NCI-H82 treated with DMSO at 0.1 percent for 48 hours (cell line): ENCODE data around the gene UBTF.

ENCODE experiments used
- DNase-seq: peaks from one replicate; lab custom pipeline; 2025; ENCODE audit not compliant: unreplicated experiment; lab: John Stamatoyannopoulos, UW

Gene UBTF, protein sequence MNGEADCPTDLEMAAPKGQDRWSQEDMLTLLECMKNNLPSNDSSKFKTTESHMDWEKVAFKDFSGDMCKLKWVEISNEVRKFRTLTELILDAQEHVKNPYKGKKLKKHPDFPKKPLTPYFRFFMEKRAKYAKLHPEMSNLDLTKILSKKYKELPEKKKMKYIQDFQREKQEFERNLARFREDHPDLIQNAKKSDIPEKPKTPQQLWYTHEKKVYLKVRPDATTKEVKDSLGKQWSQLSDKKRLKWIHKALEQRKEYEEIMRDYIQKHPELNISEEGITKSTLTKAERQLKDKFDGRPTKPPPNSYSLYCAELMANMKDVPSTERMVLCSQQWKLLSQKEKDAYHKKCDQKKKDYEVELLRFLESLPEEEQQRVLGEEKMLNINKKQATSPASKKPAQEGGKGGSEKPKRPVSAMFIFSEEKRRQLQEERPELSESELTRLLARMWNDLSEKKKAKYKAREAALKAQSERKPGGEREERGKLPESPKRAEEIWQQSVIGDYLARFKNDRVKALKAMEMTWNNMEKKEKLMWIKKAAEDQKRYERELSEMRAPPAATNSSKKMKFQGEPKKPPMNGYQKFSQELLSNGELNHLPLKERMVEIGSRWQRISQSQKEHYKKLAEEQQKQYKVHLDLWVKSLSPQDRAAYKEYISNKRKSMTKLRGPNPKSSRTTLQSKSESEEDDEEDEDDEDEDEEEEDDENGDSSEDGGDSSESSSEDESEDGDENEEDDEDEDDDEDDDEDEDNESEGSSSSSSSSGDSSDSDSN

DNA sequence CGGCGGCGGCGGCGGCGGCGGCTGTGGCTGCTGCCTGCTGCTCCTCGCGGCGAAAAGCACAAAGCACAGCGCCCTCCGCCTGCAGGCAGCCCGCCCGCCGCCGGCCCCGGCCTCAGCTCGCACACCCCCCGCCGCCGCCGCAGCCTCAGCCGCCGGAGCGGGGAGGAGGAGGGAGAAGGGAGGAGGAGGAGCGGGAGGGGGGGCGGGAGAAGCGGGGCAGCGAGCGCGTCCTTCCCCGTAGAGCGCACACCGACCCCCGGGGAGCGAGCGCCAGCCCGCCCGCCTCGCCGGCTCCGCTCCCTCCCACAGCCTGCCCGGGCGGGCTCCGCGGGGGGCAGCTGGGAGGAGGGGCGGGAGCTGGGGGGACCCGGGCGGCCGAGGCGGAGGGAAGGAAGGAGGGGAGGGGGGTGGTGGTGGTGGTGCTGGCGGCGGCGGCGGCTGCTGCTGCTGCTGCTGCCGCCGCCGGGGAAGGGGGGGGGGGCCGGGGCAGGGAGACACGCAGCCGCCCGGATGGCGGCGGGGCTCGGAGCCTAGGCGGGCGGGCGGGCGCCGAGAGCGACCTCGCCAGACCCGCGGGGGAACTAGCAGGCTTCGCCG is at the start of gene UBTF:
UBTF (minus strand) TSS at position 60 of the 597 bp plus-strand sequence. CDS start 1,446 bp downstream, outside the sequence.
- DNase-seq: peak; percentile 48

DNA sequence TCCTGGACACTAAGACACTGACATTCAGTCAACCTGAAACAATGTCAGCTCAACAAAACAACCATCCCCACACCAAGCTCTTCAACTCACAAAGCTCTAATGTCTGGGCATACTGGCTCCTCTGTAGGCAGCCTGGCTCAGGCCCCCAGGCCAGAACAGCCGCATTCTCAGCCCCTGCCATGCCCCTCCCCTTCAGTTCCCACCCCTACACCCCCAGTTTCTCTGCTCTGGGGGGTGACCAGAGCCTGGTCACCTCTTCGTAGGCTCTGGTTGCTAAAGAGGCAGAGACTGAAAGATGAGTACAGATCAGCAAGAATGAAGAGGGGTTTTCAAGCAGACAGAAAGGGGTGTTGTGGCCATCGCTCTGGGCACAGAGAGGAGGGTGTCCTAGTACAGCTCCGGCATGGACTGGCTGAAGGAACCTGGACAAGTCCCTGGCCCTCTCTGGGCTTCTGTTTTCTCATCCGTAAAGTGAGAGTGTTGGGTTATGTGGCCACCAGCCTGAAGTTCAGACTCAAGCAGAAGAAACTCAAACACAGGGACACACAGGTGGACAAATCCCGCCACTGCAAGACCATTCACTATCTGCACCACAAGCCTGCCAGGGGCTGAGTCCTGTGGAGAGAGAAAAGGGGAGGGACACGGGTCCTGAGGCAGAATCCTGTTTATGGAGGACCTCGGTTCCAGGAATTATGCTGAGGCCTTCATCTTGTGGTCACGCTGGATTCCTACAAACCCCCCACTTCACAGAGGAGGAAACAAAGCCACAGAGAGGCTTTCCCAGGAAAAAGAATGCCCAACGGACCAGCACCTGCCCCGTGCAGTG is 49.4 kb upstream of the UBTF start:
- no peak for DNase-seq

DNA sequence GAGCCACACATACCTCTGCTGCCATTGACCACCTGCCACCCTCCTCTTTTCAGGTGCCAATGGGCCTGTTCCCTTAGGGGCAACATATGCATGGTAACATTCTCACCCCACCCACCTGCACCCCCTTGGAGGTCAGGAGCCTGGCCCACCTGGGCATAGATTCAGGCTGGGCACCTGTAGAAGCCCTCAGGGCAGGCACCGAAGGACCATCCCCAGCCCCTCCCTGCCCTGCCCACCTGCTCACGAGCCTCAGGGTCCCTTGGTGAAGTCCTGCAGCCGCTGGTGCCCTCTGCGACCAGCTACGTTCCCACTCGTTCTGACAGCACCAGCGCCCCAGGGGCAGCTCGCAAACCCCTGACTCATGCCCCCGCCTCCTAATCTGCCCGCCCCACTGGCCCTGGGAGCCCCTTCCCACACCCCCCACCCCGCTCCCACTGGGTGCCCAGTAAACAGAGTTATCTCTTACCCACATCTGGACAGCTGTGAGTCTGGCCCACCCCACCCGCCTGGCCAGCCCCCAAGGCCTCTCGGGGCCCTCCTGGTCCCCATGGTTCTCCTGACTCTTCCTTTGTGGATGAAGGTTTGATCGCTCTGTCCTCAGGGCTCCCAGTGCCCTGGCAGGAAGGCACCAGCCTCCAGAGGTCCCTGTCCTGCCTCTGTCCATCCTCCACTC is 48.5 kb upstream of the UBTF start, which contains the start of gene SLC4A1:
SLC4A1 (minus strand) TSS at position 318 of the 673 bp plus-strand sequence. CDS start 5,269 bp downstream, outside the sequence.
- DNase-seq: no peak

DNA sequence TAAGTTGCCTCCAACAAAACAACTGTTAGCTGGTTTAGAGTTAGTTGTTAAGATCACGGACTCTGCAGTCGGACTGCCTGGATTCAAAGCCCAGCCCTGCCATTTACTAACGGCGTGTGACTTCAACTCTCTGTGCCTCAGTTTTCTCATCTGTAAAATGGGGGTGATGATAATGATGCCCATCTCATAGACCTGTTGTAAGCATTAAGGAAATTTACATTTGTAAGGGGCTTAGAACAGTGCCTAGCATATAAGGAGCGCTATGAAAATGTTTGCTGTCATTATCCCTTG is 47.6 kb upstream of the UBTF start:
- no peak for DNase-seq

DNA sequence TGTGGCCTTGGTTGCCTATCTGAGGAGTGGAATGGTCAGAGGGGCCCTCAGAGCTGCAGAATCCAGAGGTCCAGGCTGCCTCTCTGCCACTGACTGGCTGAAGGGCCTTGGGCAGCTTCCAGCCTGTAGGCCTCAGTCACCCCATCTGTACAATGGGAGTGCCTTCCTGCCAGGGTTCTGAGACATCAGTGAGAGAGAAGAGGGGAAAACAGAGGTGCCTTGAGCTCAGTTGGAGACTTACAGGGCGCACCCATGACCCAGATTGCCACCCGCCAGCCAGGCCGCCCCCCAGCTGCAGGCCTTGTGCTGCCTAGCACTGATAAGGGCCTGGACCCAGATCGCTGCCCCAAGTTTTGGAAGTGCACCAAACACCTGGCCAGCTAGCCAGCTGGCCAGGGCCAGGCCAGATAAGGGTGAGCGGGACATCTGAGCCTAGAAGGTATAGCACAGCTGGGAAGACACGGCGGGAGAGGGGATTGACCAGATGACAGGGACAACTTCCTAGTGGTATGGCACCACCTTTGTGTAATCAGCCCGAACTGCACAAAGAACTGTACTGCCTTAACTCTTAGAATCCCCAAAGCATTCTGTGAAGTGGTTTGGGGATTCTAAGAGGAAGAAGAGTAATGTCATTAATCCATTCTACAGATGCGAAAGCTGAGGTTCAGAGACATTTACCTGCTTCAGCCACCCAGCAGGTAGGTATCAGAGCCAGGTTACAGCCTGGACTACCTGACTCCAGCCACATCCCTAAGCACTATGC is 47.1 kb upstream of the UBTF start:
- DNase-seq: no peak

DNA sequence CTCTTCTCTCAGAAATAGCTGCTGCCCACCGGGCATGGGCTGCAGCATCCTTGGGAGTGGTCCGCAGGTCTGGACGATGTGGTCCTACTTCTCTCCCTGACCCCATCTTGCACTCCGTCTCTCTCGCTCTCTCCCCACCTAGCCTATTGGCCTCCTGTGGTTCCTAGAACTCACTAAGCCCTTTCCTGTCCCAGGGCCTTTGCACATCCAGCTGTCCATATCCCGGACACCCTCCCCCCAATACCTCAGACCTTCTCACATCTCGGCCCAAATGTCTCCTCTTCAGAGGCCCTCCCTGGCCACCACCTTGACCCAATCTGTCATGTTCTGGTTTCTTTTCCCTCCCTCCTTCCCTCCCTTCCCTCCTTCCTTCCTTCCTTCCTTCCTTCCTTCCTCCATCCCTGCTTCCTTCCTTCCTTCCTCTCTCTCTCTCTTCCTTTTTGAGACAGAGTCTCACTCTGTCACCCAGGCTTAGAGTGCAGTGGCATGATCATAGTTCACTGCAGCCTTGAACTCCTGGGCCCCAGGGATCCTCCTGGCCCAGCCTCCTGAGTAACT is 43.9 kb upstream of the UBTF start:
- no peak for DNase-seq

DNA sequence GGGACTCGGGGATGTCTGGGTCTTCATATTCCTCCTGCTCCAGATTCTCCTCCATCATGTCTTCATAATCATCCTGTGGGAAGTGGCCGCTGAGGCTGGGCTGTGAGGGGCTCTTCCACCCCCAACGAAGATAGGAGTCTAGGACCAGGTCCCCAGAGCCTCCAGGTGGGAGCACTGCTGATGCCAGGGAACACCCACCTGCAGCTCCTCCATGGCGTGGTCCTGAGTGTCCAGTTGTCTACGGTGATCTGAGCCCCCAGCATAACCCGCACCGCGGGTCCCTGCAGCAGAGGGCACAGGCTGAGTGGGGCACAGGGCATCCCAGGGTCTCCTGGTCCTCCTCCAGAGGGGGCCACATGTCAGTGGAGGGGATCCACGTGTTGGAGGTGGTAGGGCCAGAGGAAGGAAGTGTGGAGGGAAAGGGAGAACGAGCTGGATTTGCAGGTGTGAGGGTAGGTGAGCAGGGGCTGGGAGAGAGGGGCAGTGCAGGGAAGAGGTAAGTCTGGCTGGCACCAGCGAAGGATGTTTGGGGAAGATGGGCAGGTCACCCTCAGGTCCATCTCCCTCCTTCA is 43.3 kb upstream of the UBTF start:
- DNase-seq: no peak

DNA sequence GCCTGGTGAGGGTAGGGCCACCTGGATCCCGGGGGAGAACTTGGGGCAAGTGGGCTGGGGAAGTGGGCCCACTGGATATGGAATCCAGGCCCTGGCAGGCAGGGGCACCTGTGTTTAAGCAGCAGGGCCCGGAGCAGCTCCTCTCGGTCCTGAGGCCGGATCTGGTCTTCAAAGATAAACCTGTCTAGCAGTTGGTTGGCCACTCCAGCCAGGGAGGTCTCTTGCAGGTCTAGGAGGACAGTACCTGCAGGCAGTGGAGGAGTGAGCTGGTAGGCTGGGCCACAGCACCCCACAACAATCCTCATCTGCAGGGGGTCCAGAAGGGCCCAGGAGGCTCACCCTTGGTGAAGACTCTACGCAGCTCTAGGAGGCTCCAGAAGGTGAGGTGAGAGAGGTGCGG is 40.8 kb upstream of the UBTF start:
- DNase-seq: no peak

DNA sequence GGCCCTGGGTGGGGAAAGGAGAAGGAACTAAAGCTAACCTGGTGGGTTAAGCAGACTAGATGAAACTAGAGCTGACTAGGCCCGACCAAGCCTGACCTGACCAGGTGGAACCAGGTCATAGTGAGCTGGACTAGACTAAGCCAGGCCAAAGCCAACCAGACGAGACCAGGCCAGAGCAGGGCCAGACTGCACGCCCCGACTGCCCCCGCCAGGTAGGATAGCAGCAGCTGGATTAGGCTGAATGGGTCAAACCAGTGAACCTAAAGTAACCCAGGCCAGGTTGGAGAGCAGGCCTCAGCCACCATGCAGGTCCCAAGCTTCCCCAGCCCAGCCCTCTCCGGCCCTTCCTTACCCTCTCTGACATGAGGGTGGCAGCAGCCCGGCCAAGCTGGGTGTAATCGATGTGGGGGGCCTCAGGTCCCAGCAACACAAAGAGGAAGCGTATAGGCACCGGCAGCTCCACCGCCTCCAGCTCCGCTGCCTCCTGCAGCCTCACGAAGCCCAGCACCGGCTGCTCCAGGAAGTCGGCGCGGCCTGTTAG is 39.4 kb upstream of the UBTF start:
- DNase-seq: no peak

DNA sequence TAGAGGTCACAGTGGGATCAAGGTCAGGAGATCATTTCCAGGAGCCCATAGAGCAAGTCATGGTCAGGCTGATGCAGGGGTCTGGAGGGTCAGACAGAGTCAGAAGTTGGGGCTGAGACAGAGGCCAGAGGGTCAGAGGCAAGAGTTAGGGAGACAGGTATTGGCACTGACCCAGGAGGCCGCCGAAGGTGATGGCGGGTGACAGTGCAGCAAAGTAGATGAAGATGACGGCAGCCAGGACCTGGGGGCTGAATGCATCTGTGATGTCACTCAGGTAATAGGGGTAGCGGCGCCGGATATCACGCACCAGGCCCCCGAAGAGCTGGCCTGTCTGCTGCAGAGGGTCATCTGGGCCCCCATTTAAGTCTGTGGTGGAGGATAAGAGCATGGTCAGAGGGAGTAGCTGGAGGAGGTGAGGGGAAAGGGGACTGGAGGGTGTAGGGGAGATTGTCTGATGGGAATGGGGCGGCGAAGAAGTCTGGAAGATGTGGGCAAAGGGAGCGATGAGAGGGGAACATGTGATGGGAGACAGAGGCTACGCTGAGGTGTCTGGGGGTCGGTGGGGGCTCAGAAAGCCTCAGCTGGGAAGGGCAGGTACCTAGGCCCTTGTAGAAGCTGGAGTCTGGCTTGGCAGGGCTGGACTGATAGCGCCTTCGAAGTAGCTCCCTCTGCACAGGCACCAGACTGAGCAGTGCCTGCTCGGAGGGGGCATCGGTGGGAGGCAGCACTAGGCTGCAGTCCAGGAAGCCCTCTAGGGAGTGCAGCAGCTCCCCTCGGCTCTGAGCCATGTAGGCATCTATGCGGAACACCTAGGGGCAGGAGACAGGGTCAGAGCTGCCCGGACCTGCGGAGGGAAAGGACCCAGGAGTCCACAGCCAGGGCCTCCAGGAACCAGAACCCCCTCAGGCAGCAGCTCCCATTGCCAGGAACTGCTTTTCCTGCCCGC is 38.6 kb upstream of the UBTF start:
- DNase-seq: no peak

DNA sequence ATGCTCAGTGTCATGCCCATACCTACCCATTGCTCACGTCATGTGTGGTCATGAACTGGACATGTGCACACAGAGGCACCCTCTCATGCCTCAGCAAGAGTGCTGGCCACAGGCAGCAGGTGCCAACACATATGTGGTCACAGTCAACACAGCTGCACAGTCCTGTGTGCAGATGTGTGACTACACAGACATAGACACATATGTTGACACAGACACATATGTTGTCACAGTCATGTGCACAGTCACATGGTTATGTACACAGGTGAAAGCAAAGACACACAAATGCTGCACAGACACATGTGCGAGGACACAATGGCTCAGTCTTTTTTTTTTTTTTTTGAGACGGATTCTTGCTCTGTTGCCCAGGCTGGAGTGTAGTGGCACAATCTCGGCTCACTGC is 37.2 kb upstream of the UBTF start:
- no peak for DNase-seq

DNA sequence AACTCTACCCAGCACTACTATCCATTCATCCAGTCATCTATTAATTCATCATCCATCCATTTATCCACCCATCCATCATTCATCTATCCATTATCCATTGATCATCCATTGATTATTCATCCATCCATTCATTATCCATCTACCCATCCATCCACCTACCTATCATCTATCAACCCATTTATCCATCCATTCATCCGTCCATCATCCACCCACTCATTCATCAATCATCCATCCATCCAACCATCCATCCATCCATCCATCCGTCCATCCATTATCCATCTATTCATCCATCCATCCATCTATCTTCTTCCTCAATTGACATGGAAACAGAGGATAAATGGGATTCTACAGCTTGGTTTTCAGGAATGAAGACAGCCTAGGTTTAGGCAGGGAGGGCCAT is 36.4 kb upstream of the UBTF start:
- DNase-seq: no peak

DNA sequence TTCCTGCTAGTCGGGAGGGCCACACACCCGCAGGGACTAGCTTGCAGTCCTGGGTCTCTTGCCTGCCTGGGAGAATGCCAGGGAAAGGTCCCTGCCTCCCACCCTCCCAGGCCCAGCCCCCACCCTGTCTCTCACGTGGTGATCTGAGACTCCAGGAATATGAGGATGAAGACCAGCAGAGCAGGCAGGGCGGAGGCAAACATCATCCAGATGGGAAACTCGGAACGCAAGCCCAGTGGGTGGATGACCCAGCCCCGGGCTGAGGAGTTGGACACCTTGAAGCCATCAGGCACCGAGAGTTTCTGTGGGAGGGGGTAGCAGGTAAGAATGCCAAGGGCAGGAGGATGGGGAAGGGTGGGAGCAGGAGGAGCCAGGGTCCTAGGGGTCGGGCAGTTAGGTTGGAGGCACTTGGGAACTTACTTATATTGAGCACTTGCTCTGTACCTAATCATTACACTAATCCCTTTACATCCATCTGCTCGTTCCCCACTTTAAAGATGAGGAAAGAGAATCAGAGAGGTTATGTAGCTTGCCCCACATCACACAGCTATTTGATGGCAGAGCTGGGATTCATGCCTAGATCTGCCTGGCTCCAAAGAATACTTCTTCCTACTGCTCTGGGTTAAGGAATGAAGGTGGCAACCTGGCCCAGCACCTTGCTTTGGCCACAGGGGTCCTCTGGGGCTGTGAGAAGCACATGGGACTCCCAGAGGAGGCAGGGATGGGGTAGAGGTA is 35.1 kb upstream of the UBTF start:
- DNase-seq: no peak

DNA sequence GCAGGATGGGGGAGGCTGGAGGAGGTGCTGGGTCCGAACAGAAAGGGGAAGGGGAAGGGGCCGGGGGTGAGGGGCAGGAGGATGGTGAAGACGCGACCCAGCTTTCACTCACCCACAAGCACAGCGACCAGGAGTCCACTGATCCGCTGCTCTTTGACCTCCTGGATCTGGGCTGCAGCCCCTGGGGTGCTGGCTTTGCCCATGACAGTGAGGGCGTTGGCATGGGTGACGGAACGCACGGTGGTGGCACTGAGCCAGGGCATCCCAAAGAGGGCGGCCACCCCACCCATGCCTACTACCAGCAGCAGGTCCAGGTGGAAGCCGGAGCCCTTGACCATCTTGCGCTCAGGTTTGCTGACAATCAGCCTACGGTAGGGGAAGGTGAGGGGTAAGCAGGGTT is 33.5 kb upstream of the UBTF start:
- DNase-seq: no peak

DNA sequence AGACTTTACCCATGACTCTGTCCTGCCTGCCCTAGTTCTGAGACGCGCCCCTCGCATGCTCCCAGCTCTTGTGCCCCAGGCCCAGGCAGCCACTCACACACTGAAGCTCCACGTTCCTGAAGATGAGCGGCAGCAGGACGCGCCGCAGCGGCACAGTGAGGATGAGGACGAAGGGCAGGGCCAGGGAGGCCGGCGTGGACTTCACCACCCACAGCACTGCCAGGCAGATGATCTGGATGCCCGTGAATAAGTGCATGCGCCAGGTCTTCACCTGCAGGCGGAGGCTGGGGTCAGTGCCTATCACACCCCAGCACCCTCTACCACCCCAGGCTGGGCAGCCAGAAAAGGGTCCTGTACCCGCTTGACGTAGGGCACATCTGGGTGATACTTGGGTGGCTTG is 31.6 kb upstream of the UBTF start:
- no peak for DNase-seq

DNA sequence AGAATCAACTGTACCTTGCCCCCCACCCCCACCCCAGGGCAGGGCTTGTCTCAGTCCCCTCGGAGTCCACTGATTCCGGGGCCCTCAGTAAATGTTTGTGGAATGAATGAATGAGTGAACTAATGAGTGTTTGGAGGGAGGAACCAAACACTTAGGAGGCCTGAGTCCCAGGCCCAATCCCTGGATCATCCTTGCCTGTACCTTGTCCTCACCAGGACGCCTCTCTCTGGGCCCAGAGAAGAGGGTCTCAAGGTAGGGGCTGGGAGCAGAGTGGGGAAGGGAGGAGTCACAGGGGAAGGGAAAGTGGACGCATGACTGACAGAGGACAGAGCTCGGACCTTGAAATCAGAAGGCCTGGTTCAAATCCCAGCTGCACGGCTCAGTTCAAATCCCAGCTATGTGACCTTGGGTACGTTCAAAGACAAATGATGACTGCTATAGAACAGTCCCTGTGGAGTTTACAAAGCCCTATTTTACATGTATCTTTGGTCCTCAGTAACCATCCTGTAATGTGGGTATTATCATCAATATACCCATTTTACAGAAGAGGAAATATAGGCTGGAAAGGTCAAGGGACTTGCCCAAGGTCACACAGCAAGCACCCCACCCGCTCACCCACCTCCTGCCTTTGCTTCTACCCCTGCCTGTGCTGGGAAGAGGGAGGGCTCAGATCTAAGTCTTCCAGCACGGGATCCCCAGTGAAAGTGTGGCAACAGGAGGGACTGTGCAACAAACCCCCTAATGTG is 30.2 kb upstream of the UBTF start:
- no peak for DNase-seq
